SK-N-SH (cell line): ENCODE data around the gene LRRTM2. TPM values are rescaled to one million over a fixed set of nuclear protein-coding genes. Genes with fewer than 3 reads are reported as not detected.
"Not testable (repeated sequence)": the region's sequence is repeated elsewhere in the genome, so short reads cannot be mapped to it uniquely, and the experiment has no call there.

ENCODE experiments used
- CTCF ChIA-PET: fragments of 300-600, 350-600 bp; formaldehyde crosslinking; extraction: SDS; loops from one replicate; lab custom pipeline; 2021; lab: Yijun Ruan, JAX
- POLR2A ChIA-PET: fragments of 350-600 bp; sonication (Branson Sonifier 250); formaldehyde crosslinking; extraction: SDS; loops from one replicate; lab custom pipeline; 2020; ENCODE audit warnings: antibody characterized with exemption, inconsistent platforms; lab: Yijun Ruan, JAX
- DNase-seq: peaks from one replicate; pipeline ENCODE4 v3.0.0; 2012
- H2AFZ ChIP-seq: fragments of 200-600 bp; sonication (generic); 2 replicates; pipeline ENCODE4 v1.8.1; 2016; ENCODE audit warnings: antibody characterized with exemption, mild to moderate bottlenecking, low read depth
- H3F3A ChIP-seq: fragments of 200-600 bp; sonication (generic); replicated peaks from 2 replicates; pipeline ENCODE3; 2016; ENCODE audit warnings: antibody characterized with exemption, mild to moderate bottlenecking; ENCODE audit not compliant: insufficient read depth
- H3K27ac ChIP-seq, 2 experiments: fragments of 200-500 bp in 1 of 2; fragments of 200-600 bp in 1 of 2; sonication (Bioruptor generic) in 1 of 2; sonication (generic), shearing (Covaris generic) in 1 of 2; 2 replicates each; pipeline versions ENCODE4 v1.5.1 to v1.6.1; 2014 to 2016; ENCODE audit warnings: low read depth in 2 of 2, inconsistent platforms in 1 of 2, low read length in 1 of 2, mild to moderate bottlenecking in 1 of 2, mixed read lengths in 1 of 2
- H3K27me3 ChIP-seq: fragments of 200-600 bp; sonication (generic), shearing (Covaris generic); 2 replicates; pipeline ENCODE4 v1.6.1; 2016; ENCODE audit warnings: mixed run types; ENCODE audit not compliant: insufficient read depth
- H3K36me3 ChIP-seq, 2 experiments: fragments of 200-500 bp in 1 of 2; fragments of 200-600 bp in 1 of 2; sonication (Bioruptor generic) in 1 of 2; sonication (generic) in 1 of 2; replicated peaks in 1 of 2; 2 replicates each; pipeline versions ENCODE3 to v1.5.1; 2014 to 2016; ENCODE audit warnings: low read length in 1 of 2, mild to moderate bottlenecking in 1 of 2; ENCODE audit not compliant: insufficient read depth in 2 of 2, control insufficient read depth in 1 of 2
- H3K4me1 ChIP-seq, 2 experiments: fragments of 200-500 bp in 1 of 2; fragments of 200-600 bp in 1 of 2; sonication (Bioruptor generic) in 1 of 2; sonication (generic), shearing (Covaris generic) in 1 of 2; 2 replicates each; pipeline versions ENCODE4 v1.5.1 to v1.6.1; 2014 to 2016; ENCODE audit warnings: low read depth in 1 of 2, low read length in 1 of 2, mixed run types in 1 of 2; ENCODE audit not compliant: insufficient read depth in 2 of 2, control insufficient read depth in 1 of 2
- H3K4me2 ChIP-seq: fragments of 200-600 bp; sonication (generic), shearing (Covaris generic); 2 replicates; pipeline ENCODE4 v1.6.1; 2017; ENCODE audit warnings: mixed run types
- H3K4me3 ChIP-seq, 2 experiments: fragments of 200-500 bp in 1 of 2; fragments of 200-600 bp in 1 of 2; sonication (Bioruptor generic) in 1 of 2; sonication (generic), shearing (Covaris generic) in 1 of 2; 2 replicates each; pipeline versions ENCODE4 v1.5.1 to v1.8.1; 2014 to 2016; ENCODE audit warnings: low read depth in 2 of 2, inconsistent platforms in 1 of 2, low read length in 1 of 2, mild to moderate bottlenecking in 1 of 2, mixed read lengths in 1 of 2, moderate library complexity in 1 of 2
- H3K79me2 ChIP-seq: fragments of 200-600 bp; sonication (generic); 2 replicates; pipeline ENCODE4 v1.8.1; 2017; ENCODE audit warnings: mild to moderate bottlenecking; ENCODE audit not compliant: insufficient read depth
- H3K9ac ChIP-seq: fragments of 200-600 bp; sonication (generic); 2 replicates; pipeline ENCODE4 v1.6.1; 2017; ENCODE audit warnings: mixed run types
- H3K9me2 ChIP-seq: fragments of 200-600 bp; sonication (generic); 2 replicates; pipeline ENCODE4 v1.6.1; 2017; ENCODE audit warnings: mixed run types
- H3K9me3 ChIP-seq: fragments of 200-600 bp; sonication (generic); 2 replicates; pipeline ENCODE4 v1.6.1; 2017; ENCODE audit warnings: mixed run types, mild to moderate bottlenecking, moderate library complexity
- H4K20me1 ChIP-seq: fragments of 200-600 bp; sonication (generic); 2 replicates; pipeline ENCODE4 v1.6.1; 2017; ENCODE audit warnings: mild to moderate bottlenecking, mixed run types; ENCODE audit not compliant: insufficient read depth
- CHD2 ChIP-seq: fragments of 150-350 bp; IDR thresholded peaks from 2 replicates; pipeline ENCODE4 v1.6.1; 2018; ENCODE audit warnings: low read length; ENCODE audit not compliant: partially characterized antibody
- ELF1 ChIP-seq: IDR thresholded peaks from 2 replicates; pipeline ENCODE4 v1.4.0; 2012
- EZH2phosphoT487 ChIP-seq: fragments of 200-600 bp; sonication (generic); IDR thresholded peaks from 2 replicates; pipeline ENCODE4 v1.6.1; 2017; ENCODE audit warnings: low read depth, mixed run types, mild to moderate bottlenecking, antibody characterized with exemption, moderate library complexity, borderline replicate concordance
- FOSL2 ChIP-seq: IDR thresholded peaks from 2 replicates; pipeline ENCODE4 v1.4.0; 2012; ENCODE audit warnings: low read depth, mild to moderate bottlenecking, moderate library complexity, borderline replicate concordance
- FOXJ3 ChIP-seq: sonication (generic); formaldehyde crosslinking; IDR thresholded peaks from 2 replicates; pipeline ENCODE4 v1.5.1; 2020; ENCODE audit warnings: mild to moderate bottlenecking, missing genetic modification reagents
- FOXM1 ChIP-seq: IDR thresholded peaks from 2 replicates; pipeline ENCODE4 v1.4.0; 2012; ENCODE audit warnings: low read depth, mild to moderate bottlenecking
- GABPA ChIP-seq: IDR thresholded peaks from 2 replicates; pipeline ENCODE4 v1.4.0; 2012; ENCODE audit warnings: low read depth, mild to moderate bottlenecking
- IRF3 ChIP-seq: fragments of 150-350 bp; IDR thresholded peaks from 2 replicates; pipeline ENCODE4 v1.6.1; 2016; ENCODE audit warnings: mild to moderate bottlenecking, low read depth, low read length
- JUND ChIP-seq: IDR thresholded peaks from 2 replicates; pipeline ENCODE4 v1.4.0; 2012
- MXI1 ChIP-seq: IDR thresholded peaks from 2 replicates; pipeline ENCODE4 v1.6.1; 2012; ENCODE audit warnings: mild to moderate bottlenecking, low read depth, low read length, improper control_type of control experiment
- NFIC ChIP-seq: IDR thresholded peaks from 2 replicates; pipeline ENCODE4 v1.4.0; 2012; ENCODE audit warnings: borderline replicate concordance
- NRF1 ChIP-seq: IDR thresholded peaks from 2 replicates; pipeline ENCODE4 v1.6.1; 2012; ENCODE audit warnings: low read depth, mild to moderate bottlenecking, low read length
- RAD21 ChIP-seq: IDR thresholded peaks from 2 replicates; pipeline ENCODE4 v1.6.1; 2012; ENCODE audit warnings: mild to moderate bottlenecking, low read length
- RCOR1 ChIP-seq: fragments of 150-350 bp; IDR thresholded peaks from 2 replicates; pipeline ENCODE4 v1.6.1; 2017; ENCODE audit warnings: antibody characterized with exemption, low read length
- TAF1 ChIP-seq: IDR thresholded peaks from 2 replicates; pipeline ENCODE4 v1.6.1; 2012; ENCODE audit warnings: low read depth, mild to moderate bottlenecking, low read length, moderate library complexity, borderline replicate concordance
- TCF12 ChIP-seq: IDR thresholded peaks from 2 replicates; pipeline ENCODE4 v1.4.0; 2012
- TEAD4 ChIP-seq: IDR thresholded peaks from 2 replicates; pipeline ENCODE4 v1.4.0; 2012; ENCODE audit warnings: mild to moderate bottlenecking, borderline replicate concordance; ENCODE audit not compliant: insufficient read depth
- USF1 ChIP-seq: IDR thresholded peaks from 2 replicates; pipeline ENCODE4 v1.4.0; 2012; ENCODE audit warnings: low read depth, borderline replicate concordance
- WGBS: methylation state at CpG from one replicate; pipeline ENCODE4 v1.1.6; 2017; ENCODE audit warnings: low lambda C conversion rate; 5-methylcytosine and 5-hydroxymethylcytosine counted together
- polyA plus RNA-seq, 3 experiments: library from polyadenylated mRNA; depleted of rRNA; stranded (reverse); fragments of >200 nt; gene quantifications; 2 replicates each; pipeline ENCODE4 v1.2.3, GENCODE V29; 2012
- TF ChIP-seq, protein P1 (sequence below): IDR thresholded peaks from 2 replicates; pipeline ENCODE4 v1.4.0; 2012; ENCODE audit warnings: low read depth
- TF ChIP-seq, protein P2 (sequence below): fragments of 150-350 bp; IDR thresholded peaks from 2 replicates; pipeline ENCODE4 v1.6.1; 2017; ENCODE audit warnings: antibody characterized with exemption, low read length, low read depth, borderline replicate concordance

The LRRTM2 gene
- polyA plus RNA-seq, 1 of the 3 experiments (the other 2 are of a cell fraction), result 0.38 TPM

DNA sequence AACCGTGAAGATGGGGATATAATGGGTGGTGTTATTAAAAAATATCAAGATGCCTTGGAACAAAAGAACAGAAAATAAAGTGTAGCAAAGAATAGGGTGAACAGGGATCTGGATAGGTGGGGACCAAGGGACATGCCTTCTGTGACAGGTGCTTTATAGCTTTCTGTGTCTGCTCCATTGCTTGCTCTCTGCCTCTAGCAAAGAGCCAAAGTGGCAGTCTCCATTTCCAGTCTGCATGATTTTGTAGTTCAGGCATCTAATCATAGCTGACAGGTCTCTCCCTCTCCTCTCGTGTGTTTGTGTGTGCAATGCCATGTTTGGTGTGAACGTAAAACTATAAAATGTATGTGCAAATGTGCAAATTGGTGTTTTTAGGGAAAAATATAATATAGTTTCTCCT lies 35.0 kb downstream of the LRRTM2 start:
- H2AFZ ChIP-seq, result no peak overlapping the region

GRCh38 chr5:138837160-138837559 lies 38.0 kb downstream of the LRRTM2 start:
- Histone ChIP-seq H3K79me2 (peaks cover 95% of the 10 kb centered on the region), H3K9ac (no peak overlapping the region), H3K27me3 (no peaks in the 10 kb centered on the region), H3K4me1 (peaks cover 0 to 6% of the 10 kb centered on the region in 2 experiments; a peak in 2 of 4 replicates), H3K9me3 (no peaks in the 10 kb centered on the region), H3K27ac (no peak overlapping the region)
- DNase-seq, result no peak
- WGBS, result 97% methylated on average over 4 of the region's 4 CpGs
- POLR2A ChIA-PET, result no interaction called here
- CTCF ChIA-PET, result no interaction called here
- TF ChIP-seq EZH2phosphoT487, result no peak
- TF ChIP-seq RCOR1, result no peak
- TF ChIP-seq NFIC, result no peak
- no peak for TF ChIP-seq FOXJ3
- TF ChIP-seq RAD21, result no peak
- no peak for TF ChIP-seq ELF1
- no peak for TF ChIP-seq USF1
- TF ChIP-seq TCF12, result no peak
- TF ChIP-seq JUND, result no peak
- no peak for TF ChIP-seq CHD2
- TF ChIP-seq NRF1, result no peak
- no peak for TF ChIP-seq FOSL2
- no peak for TF ChIP-seq TEAD4
- TF ChIP-seq TAF1, result no peak
- no peak for TF ChIP-seq FOXM1
- TF ChIP-seq, protein P1, sequence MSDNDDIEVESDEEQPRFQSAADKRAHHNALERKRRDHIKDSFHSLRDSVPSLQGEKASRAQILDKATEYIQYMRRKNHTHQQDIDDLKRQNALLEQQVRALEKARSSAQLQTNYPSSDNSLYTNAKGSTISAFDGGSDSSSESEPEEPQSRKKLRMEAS, result no peak
- TF ChIP-seq, all 33 proteins: peak for 0
- Histone ChIP-seq H4K20me1 (peaks cover 84% of the 10 kb centered on the region), H3K4me2 (no peak overlapping the region), H3F3A (peaks cover 7% of the 10 kb centered on the region), H2AFZ (no peak overlapping the region), H3K4me3 (no peak overlapping the region), H3K36me3 (peaks cover 0 to 43% of the 10 kb centered on the region in 2 experiments), H3K9me2 (no peaks in the 10 kb centered on the region)

More for the DNA sequence above, 35.0 kb downstream of the LRRTM2 start:
- POLR2A ChIA-PET, result no interaction called here
- no peak overlapping the region for H3K4me2 ChIP-seq
- peaks cover 0 to 29% of the 10 kb centered on the region in 2 experiments for H3K36me3 ChIP-seq
- WGBS, result 93% methylated on average over 3 of the region's 3 CpGs
- no peaks in the 10 kb centered on the region for H3K27me3 ChIP-seq
- H3K4me3 ChIP-seq, result no peak overlapping the region
- H4K20me1 ChIP-seq, result peaks cover 77% of the 10 kb centered on the region
- peaks cover 94% of the 10 kb centered on the region for H3K79me2 ChIP-seq
- no peak overlapping the region for H3K9ac ChIP-seq
- CTCF ChIA-PET, result interaction anchor here (0.7 to 1.1 kb wide), 4 partner anchors 14 to 428 kb away, joined by 3 to 4 read pairs (median 4); no protein-coding TSS in a partner anchor
- H3K27ac ChIP-seq, result no peak overlapping the region
- no peak for DNase-seq
- H3K9me3 ChIP-seq, result no peaks in the 10 kb centered on the region
- no peak for TF ChIP-seq RCOR1
- no peak for TF ChIP-seq RAD21
- TF ChIP-seq, protein P2, sequence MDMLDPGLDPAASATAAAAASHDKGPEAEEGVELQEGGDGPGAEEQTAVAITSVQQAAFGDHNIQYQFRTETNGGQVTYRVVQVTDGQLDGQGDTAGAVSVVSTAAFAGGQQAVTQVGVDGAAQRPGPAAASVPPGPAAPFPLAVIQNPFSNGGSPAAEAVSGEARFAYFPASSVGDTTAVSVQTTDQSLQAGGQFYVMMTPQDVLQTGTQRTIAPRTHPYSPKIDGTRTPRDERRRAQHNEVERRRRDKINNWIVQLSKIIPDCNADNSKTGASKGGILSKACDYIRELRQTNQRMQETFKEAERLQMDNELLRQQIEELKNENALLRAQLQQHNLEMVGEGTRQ, result no peak
- no peak for TF ChIP-seq ELF1
- TF ChIP-seq EZH2phosphoT487, result no peak
- TF ChIP-seq, protein P1, result no peak
- no peak for TF ChIP-seq MXI1
- TF ChIP-seq FOSL2, result no peak
- TF ChIP-seq IRF3, result no peak
- no peak for TF ChIP-seq GABPA
- TF ChIP-seq JUND, result no peak
- peaks cover 6 to 17% of the 10 kb centered on the region in 2 experiments; a peak in 3 of 4 replicates for H3K4me1 ChIP-seq
- no peaks in the 10 kb centered on the region for H3K9me2 ChIP-seq
- peaks cover 10% of the 10 kb centered on the region for H3F3A ChIP-seq

DNA sequence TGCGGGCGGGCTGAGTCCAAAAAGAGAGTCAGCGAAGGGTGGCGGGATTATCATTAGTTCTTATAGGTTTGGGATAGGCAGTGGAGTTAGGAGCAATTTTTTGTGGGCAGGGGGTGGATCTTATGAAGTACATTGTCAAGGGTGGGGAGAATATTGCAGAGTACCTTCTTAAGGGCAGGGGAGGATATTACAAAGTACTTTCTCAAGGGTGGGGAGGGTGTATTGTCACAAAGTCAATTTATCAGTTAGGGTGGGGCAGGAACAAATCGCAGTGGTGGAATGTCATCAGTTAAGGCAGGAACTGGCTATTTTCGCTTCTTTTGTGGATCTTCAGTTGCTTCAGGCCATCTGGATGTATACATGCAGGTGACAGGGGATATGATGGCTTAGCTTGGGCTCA lies 40.3 kb downstream of the LRRTM2 start:
- H3K27me3 ChIP-seq, H3K9me3 ChIP-seq, H3K4me1 ChIP-seq, H3K4me3 ChIP-seq, DNase-seq, POLR2A ChIA-PET, H3K9ac ChIP-seq, H3K4me2 ChIP-seq, H2AFZ ChIP-seq, H3K9me2 ChIP-seq, H3K27ac ChIP-seq: not testable (repeated sequence)
- CTCF ChIA-PET, result interaction anchor here (1.1 to 3.2 kb wide), 5 partner anchors 9 to 45 kb away, joined by 3 to 22 read pairs (median 3); no protein-coding TSS in a partner anchor
- 97% methylated on average over 6 of the region's 6 CpGs for WGBS
- peaks cover 86% of the 10 kb centered on the region for H4K20me1 ChIP-seq
- H3F3A ChIP-seq, result peaks cover 16% of the 10 kb centered on the region
- H3K79me2 ChIP-seq, result peaks cover 94% of the 10 kb centered on the region
- H3K36me3 ChIP-seq, result peaks cover 0 to 36% of the 10 kb centered on the region in 2 experiments
